ENCODE measurements around the gene PNMT. TPM values are rescaled to one million over a fixed set of nuclear protein-coding genes. Genes with fewer than 3 reads are reported as not detected.

PNMT gene
- total RNA-seq, 2 experiments from 2014 or later: not detected

- Mint-ChIP-seq H3K36me3 (peaks cover 8% of the 10 kb centered on the region), H3K4me3 (peak overlapping the region; percentile 18), H3K4me1 (peaks cover 64% of the 10 kb centered on the region), H3K27me3 (no peaks in the 10 kb centered on the region), H3K27ac (peak overlapping the region; percentile 39), H3K9me3 (no peaks in the 10 kb centered on the region)
- DNase-seq: no peak
These were observed 27.6 kb upstream of the PNMT start for GRCh38 chr17:39640591-39641031.

- Mint-ChIP-seq H3K27me3 (no peaks in the 10 kb centered on the region), H3K4me3 (no peak overlapping the region), H3K36me3 (peaks cover 9% of the 10 kb centered on the region), H3K4me1 (peaks cover 65% of the 10 kb centered on the region), H3K27ac (no peak overlapping the region), H3K9me3 (no peaks in the 10 kb centered on the region)
- no peak for DNase-seq
These were observed 27.2 kb upstream of the PNMT start for GRCh38 chr17:39641097-39641496.

GRCh38 chr17:39641883-39642282 lies 26.4 kb upstream of the PNMT start:
- Mint-ChIP-seq H3K27ac (no peak overlapping the region), H3K27me3 (no peaks in the 10 kb centered on the region), H3K4me3 (no peak overlapping the region), H3K9me3 (no peaks in the 10 kb centered on the region), H3K36me3 (peaks cover 9% of the 10 kb centered on the region), H3K4me1 (peaks cover 60% of the 10 kb centered on the region)
- DNase-seq: no peak

DNA sequence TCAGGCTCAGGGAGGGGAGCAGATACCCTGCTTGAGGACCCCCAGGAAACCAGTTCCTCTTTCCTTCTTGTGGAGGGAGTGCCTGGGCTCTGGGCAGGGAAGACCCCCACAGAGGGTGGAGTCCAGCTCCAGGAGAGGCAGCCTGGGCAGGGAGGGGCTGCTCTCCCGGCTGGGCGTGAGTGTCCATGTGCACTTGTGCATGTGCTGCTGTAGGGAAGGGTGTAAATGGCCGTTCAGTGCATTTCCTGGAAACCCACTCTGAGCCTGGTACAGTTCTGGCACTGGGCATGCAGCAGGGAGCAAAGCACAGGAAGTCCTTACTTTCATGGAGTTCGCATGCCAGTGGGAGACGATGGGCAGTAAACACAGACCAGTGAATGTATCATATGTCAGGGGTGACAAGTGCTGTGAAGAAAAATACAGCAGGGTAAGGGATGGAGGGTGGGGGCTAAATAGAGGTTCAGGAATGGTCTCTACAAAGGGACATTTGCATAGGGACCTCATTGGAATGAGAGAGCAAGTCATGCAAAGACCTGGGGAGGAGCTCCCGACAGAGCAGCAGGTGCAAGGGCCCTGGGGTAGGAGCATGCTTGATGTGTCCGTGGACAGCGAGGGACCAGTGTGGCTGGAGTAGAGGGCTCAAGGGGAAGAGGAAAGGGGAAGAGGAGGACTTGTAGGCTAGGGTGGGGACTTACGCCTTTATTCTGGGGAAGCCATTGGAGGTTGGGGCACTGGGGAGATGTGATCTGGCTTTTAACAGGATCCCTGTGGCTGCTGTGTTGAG lies 25.8 kb upstream of the PNMT start:
- no peak for DNase-seq
- no peaks in the 10 kb centered on the region for H3K9me3 Mint-ChIP-seq
- H3K4me3 Mint-ChIP-seq: no peak overlapping the region
- H3K27me3 Mint-ChIP-seq: no peaks in the 10 kb centered on the region
- H3K4me1 Mint-ChIP-seq: peaks cover 60% of the 10 kb centered on the region
- H3K36me3 Mint-ChIP-seq: peaks cover 9% of the 10 kb centered on the region
- no peak overlapping the region for H3K27ac Mint-ChIP-seq

- Mint-ChIP-seq H3K27ac (no peak overlapping the region), H3K36me3 (peaks cover 6% of the 10 kb centered on the region), H3K4me3 (no peak overlapping the region), H3K4me1 (peaks cover 54% of the 10 kb centered on the region), H3K27me3 (no peaks in the 10 kb centered on the region), H3K9me3 (no peaks in the 10 kb centered on the region)
- no peak for DNase-seq
These were observed 25.0 kb upstream of the PNMT start for GRCh38 chr17:39643271-39643670.

DNA sequence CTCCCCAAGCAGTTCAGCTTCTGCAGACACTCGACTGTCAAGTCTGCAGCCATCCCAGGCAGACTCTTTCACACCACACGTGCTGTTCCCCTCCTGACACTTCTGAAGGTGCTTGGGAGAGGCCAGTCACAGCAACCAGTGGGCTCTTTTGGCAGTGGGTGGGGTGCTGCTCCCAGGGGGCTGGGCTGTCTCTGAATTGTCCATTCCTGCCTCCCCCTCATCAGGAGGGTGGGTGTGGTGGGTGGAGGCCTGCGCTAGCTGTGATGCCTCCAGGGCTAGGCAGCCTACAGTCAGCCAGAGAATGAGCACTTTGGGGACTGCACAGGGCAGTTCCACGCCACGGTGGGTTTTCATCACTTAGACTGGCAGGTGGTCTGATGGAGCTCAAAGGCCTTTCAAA lies 21.0 kb upstream of the PNMT start:
- Mint-ChIP-seq H3K27ac (no peak overlapping the region), H3K27me3 (no peaks in the 10 kb centered on the region), H3K36me3 (peaks cover 4% of the 10 kb centered on the region), H3K4me3 (no peak overlapping the region), H3K9me3 (no peaks in the 10 kb centered on the region), H3K4me1 (peaks cover 38% of the 10 kb centered on the region)
- DNase-seq: no peak

- no peak overlapping the region for H3K27ac Mint-ChIP-seq
- DNase-seq: no peak
- no peaks in the 10 kb centered on the region for H3K9me3 Mint-ChIP-seq
- no peak overlapping the region for H3K4me3 Mint-ChIP-seq
- H3K4me1 Mint-ChIP-seq: peaks cover 29% of the 10 kb centered on the region
- H3K36me3 Mint-ChIP-seq: peaks cover 4% of the 10 kb centered on the region
- H3K27me3 Mint-ChIP-seq: no peaks in the 10 kb centered on the region
These were observed 19.5 kb upstream of the PNMT start for GRCh38 chr17:39648616-39649366.

GRCh38 chr17:39650121-39650579 lies 18.1 kb upstream of the PNMT start:
- peaks cover 6% of the 10 kb centered on the region for H3K36me3 Mint-ChIP-seq
- no peak overlapping the region for H3K4me3 Mint-ChIP-seq
- no peaks in the 10 kb centered on the region for H3K27me3 Mint-ChIP-seq
- no peaks in the 10 kb centered on the region for H3K9me3 Mint-ChIP-seq
- H3K27ac Mint-ChIP-seq: no peak overlapping the region
- DNase-seq: no peak
- H3K4me1 Mint-ChIP-seq: peaks cover 25% of the 10 kb centered on the region

DNA sequence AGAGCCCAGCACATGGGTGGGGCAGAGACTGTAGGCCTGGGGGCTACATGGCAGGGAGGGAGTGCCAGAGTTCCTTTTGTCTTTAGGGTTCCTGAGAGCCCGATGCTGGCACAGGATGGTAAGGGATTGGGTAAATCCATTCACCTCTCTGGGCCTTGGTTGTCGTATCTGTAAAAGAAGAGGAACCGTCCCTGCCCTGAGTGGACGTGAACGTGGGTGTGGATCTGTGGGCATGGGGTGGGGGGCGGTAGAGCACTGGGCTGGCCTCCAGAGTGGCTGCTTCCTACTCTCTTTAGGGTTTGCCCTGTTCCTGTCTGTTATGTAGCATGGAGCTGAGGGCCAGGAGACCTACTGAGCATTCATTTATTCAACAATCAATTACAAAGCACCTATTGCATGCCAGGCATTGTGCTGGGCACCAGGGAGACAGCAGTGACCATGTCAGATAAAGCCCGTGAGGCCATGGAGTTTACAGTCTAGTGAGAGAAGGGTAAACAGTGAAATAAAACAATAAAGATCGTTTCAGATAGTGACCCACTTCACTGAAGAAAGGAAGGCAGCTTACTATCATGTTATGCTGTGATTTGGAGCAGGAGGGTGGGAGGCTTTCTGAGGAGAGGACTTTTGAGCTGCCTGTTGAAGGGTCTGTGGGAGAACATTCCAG lies 16.2 kb upstream of the PNMT start:
- Mint-ChIP-seq H3K9me3 (no peaks in the 10 kb centered on the region), H3K27ac (peak overlapping the region; percentile 40), H3K4me1 (peaks cover 31% of the 10 kb centered on the region), H3K36me3 (peaks cover 4% of the 10 kb centered on the region), H3K27me3 (no peaks in the 10 kb centered on the region), H3K4me3 (no peak overlapping the region)
- no peak for DNase-seq

- H3K36me3 Mint-ChIP-seq: peaks cover 4% of the 10 kb centered on the region
- peaks cover 33% of the 10 kb centered on the region for H3K4me1 Mint-ChIP-seq
- DNase-seq: no peak
- H3K27me3 Mint-ChIP-seq: no peaks in the 10 kb centered on the region
- H3K27ac Mint-ChIP-seq: peak overlapping the region; percentile 40
- no peak overlapping the region for H3K4me3 Mint-ChIP-seq
- no peaks in the 10 kb centered on the region for H3K9me3 Mint-ChIP-seq
These were observed 15.5 kb upstream of the PNMT start for GRCh38 chr17:39652587-39653315.

GRCh38 chr17:39653316-39653661 lies 15.0 kb upstream of the PNMT start:
- Mint-ChIP-seq H3K4me1 (peaks cover 38% of the 10 kb centered on the region), H3K36me3 (peaks cover 4% of the 10 kb centered on the region)

DNA sequence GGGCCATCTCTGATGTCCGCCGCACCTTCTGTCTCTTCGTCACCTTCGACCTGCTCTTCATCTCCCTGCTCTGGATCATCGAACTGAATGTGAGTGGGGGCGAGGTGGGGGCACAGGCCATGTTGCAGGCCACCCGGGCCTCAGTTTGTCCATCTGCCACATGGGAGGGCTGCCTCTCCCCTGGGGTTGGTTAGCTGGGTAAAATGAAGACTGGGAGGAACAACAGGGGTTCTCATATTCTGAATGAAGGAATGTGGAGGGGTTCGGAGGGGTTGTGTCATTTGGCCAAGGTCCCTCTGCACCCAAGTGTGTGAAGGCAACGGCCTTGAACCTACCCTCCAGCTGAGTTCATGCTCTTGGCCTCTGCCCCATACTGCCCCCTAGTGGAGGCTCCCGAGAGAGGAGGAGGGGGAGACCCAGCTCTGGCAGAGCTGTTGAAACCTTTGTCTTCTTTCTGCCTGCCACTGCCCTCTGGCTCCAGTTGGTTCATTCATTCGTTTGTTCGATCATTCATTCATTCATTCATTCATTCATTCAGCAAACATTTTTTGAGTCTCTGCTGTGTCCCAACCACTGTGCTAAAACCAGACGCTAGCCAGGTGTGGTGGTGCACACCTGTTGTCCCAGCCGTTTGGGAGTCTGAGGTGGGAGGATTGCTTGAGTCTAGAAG lies 14.5 kb upstream of the PNMT start:
- H3K9me3 Mint-ChIP-seq: no peaks in the 10 kb centered on the region
- DNase-seq: peak; percentile 73
- H3K27me3 Mint-ChIP-seq: no peaks in the 10 kb centered on the region
- H3K36me3 Mint-ChIP-seq: peaks cover 4% of the 10 kb centered on the region
- H3K4me3 Mint-ChIP-seq: no peak overlapping the region
- no peak overlapping the region for H3K27ac Mint-ChIP-seq
- H3K4me1 Mint-ChIP-seq: peaks cover 38% of the 10 kb centered on the region

More at GRCh38 chr17:39653316-39653661, 15.0 kb upstream of the PNMT start:
- Mint-ChIP-seq H3K9me3 (no peaks in the 10 kb centered on the region), H3K27ac (no peak overlapping the region), H3K27me3 (no peaks in the 10 kb centered on the region), H3K4me3 (no peak overlapping the region)
- no peak for DNase-seq

DNA sequence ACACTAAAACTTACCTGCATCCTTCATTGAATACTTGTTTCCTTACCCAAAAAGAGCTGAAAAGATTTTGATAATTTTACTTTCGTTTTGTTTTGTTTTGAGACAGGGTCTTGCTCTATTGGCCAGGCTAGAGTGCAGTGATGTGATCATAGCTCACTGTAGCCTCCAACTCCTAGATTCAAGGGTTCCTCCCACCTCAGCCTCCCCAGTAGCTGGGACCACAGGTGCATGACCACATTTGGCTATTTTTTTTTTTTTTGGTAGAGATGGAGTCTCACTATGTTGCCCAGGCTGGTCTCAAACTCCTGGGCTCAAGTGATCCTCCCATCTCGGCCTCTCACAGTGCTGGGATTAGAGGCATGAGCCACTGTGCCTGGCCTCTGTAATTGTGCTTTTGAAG lies 13.1 kb upstream of the PNMT start:
- H3K27ac Mint-ChIP-seq: no peak overlapping the region
- H3K4me3 Mint-ChIP-seq: no peak overlapping the region
- no peaks in the 10 kb centered on the region for H3K9me3 Mint-ChIP-seq
- no peak for DNase-seq
- H3K36me3 Mint-ChIP-seq: peaks cover 4% of the 10 kb centered on the region
- no peaks in the 10 kb centered on the region for H3K27me3 Mint-ChIP-seq
- H3K4me1 Mint-ChIP-seq: peaks cover 46% of the 10 kb centered on the region

GRCh38 chr17:39658346-39658745 lies 9.9 kb upstream of the PNMT start:
- Mint-ChIP-seq H3K9me3 (no peaks in the 10 kb centered on the region), H3K4me3 (no peak overlapping the region), H3K4me1 (peaks cover 40% of the 10 kb centered on the region), H3K36me3 (peaks cover 6% of the 10 kb centered on the region), H3K27me3 (no peaks in the 10 kb centered on the region), H3K27ac (peak overlapping the region; percentile 39)
- DNase-seq: no peak

Measured in activated naive CD8-positive, alpha-beta T cell treated with anti-CD3 and anti-CD28 coated beads for 36 hours (primary cell).